HG02885 (cell line): ENCODE data around the gene GFOD1.
"Not testable (repeated sequence)": the region's sequence is repeated elsewhere in the genome, so short reads cannot be mapped to it uniquely, and the experiment has no call there.

Experiments
- ATAC-seq: cut with Tn5 transposase; IDR thresholded peaks from one replicate; pipeline ENCODE4 v1.9.1; 2021; ENCODE audit warnings: mild to moderate bottlenecking; ENCODE audit not compliant: unreplicated experiment, poor library complexity

The GFOD1 gene

DNA sequence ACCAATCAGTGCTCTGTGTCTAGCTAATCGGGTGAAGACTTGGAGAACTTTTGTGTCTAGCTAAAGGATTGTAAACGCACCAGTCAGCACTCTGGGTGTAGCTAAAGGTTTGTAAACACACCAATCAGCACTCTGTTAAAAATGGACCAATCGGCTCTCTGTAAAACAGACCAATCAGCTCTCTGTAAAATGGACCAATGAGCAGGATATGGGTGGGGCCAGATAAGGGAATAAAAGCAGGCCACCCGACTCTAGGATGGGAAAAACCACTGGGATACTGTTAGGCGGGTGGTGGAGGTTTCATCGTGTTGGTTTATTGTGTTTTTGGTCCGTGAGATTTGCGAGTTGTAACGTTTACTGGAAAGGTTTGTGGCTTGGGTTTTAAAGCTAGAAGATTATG lies 25.5 kb upstream of the GFOD1 start:
- no peak for ATAC-seq

DNA sequence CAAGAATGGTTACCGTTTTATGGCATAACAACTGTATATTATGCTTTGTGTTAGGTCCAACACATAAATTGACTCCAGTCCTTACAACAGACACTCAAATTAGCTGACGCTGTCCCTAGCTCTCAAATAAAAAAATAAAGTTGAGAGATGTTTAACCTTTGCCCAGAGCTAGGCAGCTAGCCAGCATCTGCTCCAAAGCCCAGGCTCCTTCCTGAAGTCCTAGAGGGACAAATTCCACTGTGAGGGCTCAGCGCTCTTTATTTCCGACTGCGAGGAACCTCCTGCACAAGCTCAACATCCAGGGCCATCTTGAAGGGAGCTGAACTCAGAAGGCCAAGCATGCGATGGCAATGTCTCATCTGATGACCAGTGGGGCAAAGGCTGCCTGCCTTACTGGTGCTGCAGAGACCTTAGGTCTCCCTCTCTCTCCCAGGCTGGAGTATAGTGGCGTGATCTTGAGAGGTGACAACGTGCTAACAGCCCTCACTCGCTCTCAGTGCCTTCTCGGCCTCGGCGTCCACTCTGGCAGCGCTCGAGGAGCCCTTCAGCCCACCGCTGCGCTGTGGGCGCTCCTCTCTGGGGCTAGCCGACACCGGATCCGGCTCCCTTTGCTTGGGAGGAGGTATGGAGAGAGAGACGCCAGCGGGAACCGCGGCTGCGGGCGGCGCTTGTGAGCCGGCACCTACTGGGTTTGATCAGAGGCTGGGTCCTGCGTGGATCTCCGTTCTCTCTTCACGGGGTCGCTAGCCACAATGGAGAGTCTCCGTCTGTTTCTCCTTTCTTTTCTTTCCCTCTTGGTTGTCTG lies 24.7 kb upstream of the GFOD1 start:
- no peak for ATAC-seq

DNA sequence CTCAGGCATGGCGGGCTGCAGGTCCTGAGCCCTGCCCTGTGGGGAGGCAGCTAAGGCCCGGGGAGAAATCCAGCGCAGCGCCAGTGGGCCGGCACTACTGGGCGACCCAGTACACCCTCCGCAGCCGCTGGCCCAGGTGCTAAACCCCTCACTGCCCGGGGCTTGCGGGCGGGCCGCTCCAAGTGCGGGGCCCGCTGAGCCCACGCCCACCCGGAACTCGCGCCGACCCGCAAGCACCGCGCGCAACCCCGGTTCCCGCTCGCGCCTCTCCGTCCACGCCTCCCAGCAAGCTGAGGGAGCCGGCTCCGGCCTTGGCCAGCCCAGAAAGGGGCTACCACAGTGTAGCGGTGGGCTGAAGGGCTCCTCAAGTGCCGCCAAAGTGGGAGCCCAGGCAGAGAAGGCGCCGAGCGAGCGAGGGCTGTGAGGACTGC lies 23.8 kb upstream of the GFOD1 start:
- not testable (repeated sequence) for ATAC-seq

DNA sequence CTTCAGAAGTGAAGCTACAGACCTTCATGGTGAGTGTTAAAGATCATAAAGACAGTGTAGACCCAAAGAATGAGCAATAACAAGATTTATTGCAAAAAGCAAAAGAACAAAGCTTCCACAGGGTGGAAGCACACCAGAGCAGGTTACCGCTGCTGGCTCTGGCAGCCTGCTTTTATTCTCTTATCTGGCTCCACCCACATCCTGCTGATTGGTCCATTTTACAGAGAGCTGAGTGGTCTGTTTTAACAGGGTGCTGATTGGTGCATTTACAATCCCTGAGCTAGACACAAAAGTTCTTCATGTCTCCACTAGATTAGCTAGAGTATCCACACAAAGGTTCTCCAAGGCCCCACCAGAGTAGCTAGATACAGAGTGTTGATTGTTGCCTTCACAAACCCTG lies 23.0 kb upstream of the GFOD1 start:
- not testable (repeated sequence) for ATAC-seq

- ATAC-seq = no peak
Measured at GRCh38 chr6:13508711-13509705, 21.6 kb upstream of the GFOD1 start.

DNA sequence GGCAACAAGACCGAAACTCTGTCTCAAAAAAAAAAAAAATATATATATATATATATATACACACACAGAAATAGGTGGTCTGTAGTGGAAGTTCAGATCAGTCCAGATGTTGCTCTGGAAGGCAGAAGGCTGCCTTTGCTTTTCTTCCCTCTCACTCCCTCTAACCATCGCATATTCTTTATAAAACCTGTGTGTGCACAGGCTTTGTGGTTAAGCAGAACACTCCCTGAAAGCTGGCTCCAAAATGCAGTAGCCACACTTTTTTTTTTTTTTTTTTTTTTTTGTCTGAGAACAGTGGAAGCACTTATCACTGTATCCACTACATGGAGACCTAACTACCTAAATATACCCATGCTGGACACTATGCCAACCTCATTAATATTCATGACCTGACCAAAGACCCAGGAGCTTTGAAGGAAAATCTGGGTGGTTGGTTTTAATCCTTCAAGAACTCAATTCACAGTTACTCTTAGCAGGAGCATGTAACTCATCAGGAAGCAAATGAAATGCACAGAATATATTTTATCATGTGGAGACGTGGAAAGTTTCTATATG lies 20.0 kb upstream of the GFOD1 start:
- ATAC-seq = no peak

GRCh38 chr6:13505345-13505734 lies 17.9 kb upstream of the GFOD1 start:
- ATAC-seq = no peak

GRCh38 chr6:13504611-13505344 lies 17.4 kb upstream of the GFOD1 start:
- ATAC-seq = no peak

DNA sequence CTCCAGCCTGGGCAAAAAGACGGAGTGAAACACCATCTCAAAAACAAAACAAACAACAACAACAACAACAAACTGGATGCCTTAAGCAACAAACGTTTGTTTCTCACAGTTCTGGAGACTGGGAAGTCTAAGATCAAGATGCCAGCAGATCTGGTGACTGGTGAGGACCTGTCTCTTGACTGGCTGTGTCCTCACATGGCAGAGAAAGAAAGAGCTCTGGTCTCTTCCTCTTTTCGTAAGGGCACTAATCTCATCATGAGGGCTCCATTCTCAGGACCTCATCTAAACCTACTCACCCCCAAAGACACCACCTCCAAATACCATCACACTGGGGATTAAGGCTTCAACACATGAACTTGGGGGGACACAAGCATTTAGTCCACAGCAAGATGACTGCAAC lies 13.5 kb upstream of the GFOD1 start:
- no peak for ATAC-seq

DNA sequence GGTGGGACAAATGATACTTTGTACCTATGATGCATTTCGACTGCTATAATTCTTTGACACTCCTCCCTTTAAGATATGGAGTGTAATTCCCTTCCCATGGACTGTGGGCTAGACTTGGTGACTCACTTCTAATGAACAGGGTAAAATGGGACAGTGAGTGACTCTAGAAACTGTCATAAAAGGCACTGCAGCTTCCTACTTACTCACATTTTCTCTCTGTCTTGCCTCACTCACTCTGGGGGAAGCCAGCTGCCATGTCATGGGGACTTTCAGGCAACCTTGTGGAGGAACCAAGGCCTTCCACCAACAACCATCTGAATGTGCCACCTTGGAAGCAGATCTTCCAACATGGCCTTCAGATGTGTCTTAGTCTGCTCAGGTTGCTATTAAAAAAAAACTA lies 12.9 kb upstream of the GFOD1 start:
- no peak for ATAC-seq

DNA sequence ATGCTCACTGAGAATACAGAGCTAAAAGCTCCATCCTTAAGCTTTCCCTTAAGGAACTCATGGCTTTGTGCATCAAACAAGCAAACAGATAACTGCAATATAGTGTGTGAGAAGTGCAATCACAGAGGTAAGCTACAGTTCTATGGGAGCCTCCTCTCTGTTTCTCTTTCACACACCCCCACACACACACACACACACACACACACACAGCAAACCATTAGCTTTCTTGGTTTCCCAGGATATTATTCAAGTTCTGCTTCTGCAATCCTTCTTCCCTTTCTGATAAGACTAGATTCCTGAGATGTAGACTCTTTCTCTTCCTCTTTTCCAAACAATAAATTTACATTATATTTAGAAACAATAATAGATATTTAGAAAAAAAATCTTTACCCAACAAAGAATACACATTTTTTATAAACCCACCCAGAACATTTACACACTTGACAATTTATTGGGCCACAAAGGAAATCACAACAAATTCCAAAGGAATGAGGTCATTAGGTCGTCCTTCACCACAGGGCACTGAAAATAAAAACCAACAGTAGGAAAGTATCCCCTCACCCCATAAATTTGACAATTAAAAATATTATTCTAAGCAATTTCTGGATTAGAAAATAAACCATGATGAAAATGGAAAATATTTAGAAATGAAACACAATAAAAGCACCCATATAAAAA lies 9.3 kb upstream of the GFOD1 start:
- no peak for ATAC-seq

DNA sequence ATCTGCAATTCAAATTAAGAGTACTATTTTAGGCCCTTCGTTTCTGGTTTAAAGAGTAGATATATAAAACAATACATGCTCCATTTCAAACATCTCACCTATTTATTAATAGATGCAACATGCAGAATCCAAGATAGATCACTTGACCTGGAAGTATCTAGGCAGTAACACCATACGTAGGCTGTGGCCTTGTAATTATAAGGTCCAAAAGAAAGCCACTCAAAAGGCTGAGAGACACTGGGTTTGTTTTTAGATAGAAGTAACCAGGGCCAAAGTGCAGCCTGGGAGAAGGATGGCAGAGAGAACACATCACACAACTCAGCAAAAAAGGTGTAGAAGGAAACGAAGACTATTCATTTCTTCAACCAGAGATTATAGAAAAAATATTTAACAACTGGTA lies 8.4 kb upstream of the GFOD1 start:
- ATAC-seq = no peak

DNA sequence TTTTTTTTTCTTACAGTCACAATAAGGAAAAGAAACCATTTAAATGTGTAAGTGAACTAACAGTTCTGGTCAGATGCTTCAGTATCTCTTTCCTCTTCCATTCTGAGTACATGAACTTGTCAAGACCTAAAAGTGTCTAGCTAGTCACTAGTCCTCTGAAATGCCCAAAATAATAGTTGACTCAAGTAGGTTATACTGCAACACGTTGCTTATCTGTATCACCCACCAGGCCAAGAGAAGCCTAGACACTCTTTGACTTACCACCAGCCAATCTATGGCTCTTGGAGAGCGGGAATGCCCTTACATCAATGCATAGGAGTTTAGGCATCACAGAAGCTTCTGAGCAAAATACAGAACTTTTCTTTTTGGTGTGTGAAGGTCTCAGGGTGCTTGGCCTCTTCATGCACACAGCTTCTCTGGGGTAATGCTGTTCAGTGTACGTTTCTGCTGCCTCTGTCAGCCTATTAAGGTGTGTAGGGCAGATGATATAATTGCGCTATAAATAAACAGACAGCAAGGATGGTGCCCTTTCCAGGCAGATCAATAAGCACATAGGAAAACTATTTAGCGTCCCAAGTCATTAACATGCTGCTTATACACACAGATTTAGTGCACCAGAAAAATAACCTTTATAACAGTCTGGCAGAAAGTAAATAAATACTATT lies 7.8 kb upstream of the GFOD1 start:
- no peak for ATAC-seq

- no peak for ATAC-seq
Measured at GRCh38 chr6:13494137-13494536, 6.7 kb upstream of the GFOD1 start.

DNA sequence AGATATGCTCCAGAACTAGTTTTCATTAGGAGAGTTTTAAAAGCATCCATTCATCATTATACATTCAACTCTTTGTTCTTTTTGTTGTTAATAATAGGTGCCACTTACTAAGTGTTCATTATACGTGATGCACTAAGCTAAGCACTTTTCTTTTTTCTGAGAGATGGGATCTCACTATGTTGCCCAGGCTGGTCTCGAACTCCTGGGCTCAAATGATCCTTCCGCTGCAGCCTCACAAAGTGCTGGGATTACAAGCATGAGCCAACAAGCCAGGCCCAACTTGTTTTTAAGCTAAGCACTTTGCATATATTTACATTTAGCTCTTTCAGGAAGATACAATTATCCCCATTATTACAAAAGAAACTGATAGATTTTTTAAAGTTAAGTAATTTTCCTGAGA lies 5.7 kb upstream of the GFOD1 start:
- no peak for ATAC-seq

GRCh38 chr6:13492357-13492756 lies 5.0 kb upstream of the GFOD1 start:
- ATAC-seq = no peak

DNA sequence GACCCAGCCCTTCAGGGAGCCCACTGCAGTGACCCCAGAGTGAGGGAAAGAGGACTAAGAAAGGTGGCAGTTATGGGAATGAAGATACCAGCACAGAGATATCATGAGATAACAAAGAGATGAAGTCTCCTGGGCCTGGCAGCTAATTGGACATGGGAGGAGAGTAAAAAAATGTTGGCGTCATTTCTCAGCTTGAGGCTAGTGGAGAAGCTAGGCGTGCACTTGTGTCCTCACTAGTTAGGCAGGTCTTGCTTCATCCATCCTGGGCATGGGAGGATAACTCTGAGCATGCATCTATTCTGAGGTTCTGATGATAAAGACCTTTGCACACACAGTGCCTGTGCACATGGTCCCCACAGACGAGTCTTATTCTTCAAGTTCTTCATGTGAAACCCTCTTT lies 4.1 kb upstream of the GFOD1 start:
- ATAC-seq = no peak

DNA sequence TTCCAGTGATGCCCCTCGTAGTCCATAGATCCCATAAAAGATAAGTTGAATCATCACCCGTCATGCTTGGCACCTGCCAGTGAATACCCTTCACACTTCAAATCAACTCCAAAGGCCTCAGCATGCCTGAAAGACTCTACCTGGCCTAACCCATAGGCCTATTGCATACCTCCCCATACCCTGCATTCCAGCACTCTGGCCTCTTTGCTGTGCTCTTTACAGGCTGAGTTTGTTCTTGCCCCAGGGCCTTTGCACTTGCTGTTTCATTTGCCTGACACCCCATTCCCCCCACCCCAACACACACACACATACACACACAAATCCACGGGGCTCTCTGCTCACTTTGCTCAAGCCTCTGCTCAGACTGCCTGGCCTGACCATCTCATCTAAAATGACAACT lies 3.0 kb upstream of the GFOD1 start:
- no peak for ATAC-seq

DNA sequence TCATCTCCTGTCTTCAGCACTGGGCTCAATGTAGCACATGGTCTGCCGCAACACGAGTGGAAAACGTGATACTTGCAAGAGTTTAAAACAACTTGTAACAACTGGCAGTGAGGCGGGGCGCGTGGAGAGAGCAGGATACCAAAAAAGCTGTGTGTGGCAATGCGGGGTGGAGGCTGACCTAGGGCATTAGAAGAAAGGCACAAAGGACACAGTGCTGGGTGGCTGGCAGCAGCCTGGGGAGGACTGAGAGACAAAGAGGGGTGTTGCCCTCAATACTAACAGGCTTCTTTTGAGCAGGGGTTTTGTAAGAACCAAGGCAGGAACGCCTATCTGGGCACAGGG lies 1.5 kb upstream of the GFOD1 start:
- ATAC-seq = no peak
